SU-DHL-6 (cell line): ENCODE results near the gene TAPT1.
A peak's percentile ranks its signal among the peaks of the same experiment; 100 is the strongest.

Source experiments
- H2AFZ ChIP-seq: fragments of 200-600 bp; sonication (generic); 2 replicates; pipeline ENCODE4 v1.6.1; 2014; ENCODE audit warnings: low read depth, mild to moderate bottlenecking, moderate library complexity, mixed read lengths, antibody characterized with exemption, low read length; ENCODE audit not compliant: severe bottlenecking
- H3F3A ChIP-seq: fragments of 200-600 bp; shearing (Covaris generic); 2 replicates; pipeline ENCODE4 v1.6.0; 2016; ENCODE audit warnings: antibody characterized with exemption, mild to moderate bottlenecking; ENCODE audit not compliant: insufficient read depth
- H3K27ac ChIP-seq: fragments of 200-600 bp; sonication (generic); 2 replicates; pipeline ENCODE4 v1.5.1; 2016; ENCODE audit warnings: low read depth, mild to moderate bottlenecking, low read length, moderate library complexity, mixed read lengths
- H3K27me3 ChIP-seq: fragments of 200-600 bp; sonication (generic), shearing (Covaris generic); 2 replicates; pipeline ENCODE4 v1.6.0; 2014; ENCODE audit warnings: mild to moderate bottlenecking, low read length
- H3K36me3 ChIP-seq: fragments of 200-600 bp; sonication (generic); 2 replicates; pipeline ENCODE4 v1.6.1; 2014; ENCODE audit warnings: mild to moderate bottlenecking, low read length, mixed read lengths
- H3K4me2 ChIP-seq: fragments of 300-600, 200-600 bp; shearing (Covaris generic), sonication (generic); 2 replicates; pipeline ENCODE4 v1.6.0; 2014; ENCODE audit warnings: low read length, low read depth, mild to moderate bottlenecking; ENCODE audit not compliant: poor library complexity, severe bottlenecking
- H3K4me3 ChIP-seq: fragments of 200-600 bp; sonication (generic); 2 replicates; pipeline ENCODE4 v1.5.1; 2014; ENCODE audit warnings: antibody characterized with exemption, low read length, mild to moderate bottlenecking, mixed read lengths; ENCODE audit not compliant: insufficient read depth, poor library complexity, severe bottlenecking
- H3K79me2 ChIP-seq: fragments of 200-600 bp; sonication (generic); 2 replicates; pipeline ENCODE4 v1.6.1; 2014; ENCODE audit warnings: mild to moderate bottlenecking, low read length, moderate library complexity; ENCODE audit not compliant: insufficient read depth
- H3K9ac ChIP-seq: fragments of 200-600 bp; sonication (generic); 2 replicates; pipeline ENCODE4 v1.7.0; 2014; ENCODE audit warnings: mild to moderate bottlenecking, low read length
- H3K9me2 ChIP-seq: fragments of 200-600 bp; sonication (generic); replicated peaks from 2 replicates; pipeline ENCODE4 v1.6.1; 2014; ENCODE audit warnings: low read length; ENCODE audit not compliant: insufficient read depth
- H3K9me3 ChIP-seq: fragments of 200-600 bp; sonication (generic); 2 replicates; pipeline ENCODE4 v1.6.1; 2014; ENCODE audit warnings: low read length, mixed read lengths; ENCODE audit not compliant: insufficient read depth
- H4K20me1 ChIP-seq: fragments of 200-600 bp; sonication (generic); 2 replicates; pipeline ENCODE4 v1.6.1; 2014; ENCODE audit warnings: low read depth, mild to moderate bottlenecking, antibody characterized with exemption, low read length, moderate library complexity, mixed read lengths
- CTCF ChIP-seq: fragments of 200-600 bp; sonication (generic); IDR thresholded peaks from one replicate; pipeline ENCODE4 v1.5.1; 2017; ENCODE audit warnings: antibody characterized with exemption, mild to moderate bottlenecking, low read length, moderate library complexity; ENCODE audit not compliant: insufficient read depth, poor library complexity, severe bottlenecking
- EZH2phosphoT487 ChIP-seq: fragments of 200-600 bp; sonication (generic), shearing (Covaris generic); conservative IDR thresholded peaks from 2 replicates; pipeline ENCODE4 v1.6.1; 2018; ENCODE audit warnings: mild to moderate bottlenecking, antibody characterized with exemption, low read length, moderate library complexity, mixed read lengths

The TAPT1 gene

DNA sequence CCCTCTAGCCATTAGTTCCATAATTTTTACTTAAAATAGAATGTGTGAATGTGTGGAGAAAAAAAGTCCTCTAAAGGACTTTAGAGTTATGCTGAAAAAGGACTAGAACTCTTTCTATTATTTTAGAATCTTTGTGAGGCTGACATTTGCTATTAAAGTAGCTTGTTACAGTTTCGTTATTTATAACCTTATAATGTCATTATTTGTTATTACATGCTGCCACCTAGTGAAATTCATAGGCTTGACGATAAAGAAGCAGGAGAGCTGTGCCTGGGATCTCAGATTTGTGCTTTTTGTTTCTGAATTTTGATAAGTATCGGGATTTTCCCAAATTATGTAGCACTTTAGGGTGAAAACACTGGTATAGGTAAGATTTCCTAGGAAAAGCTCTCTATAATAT is 38.5 kb upstream of the TAPT1 start:
- no peaks in the 10 kb centered on the region for H3K27me3 ChIP-seq
- no peak overlapping the region for H2AFZ ChIP-seq
- no peaks in the 10 kb centered on the region for H3K36me3 ChIP-seq
- no peaks in the 10 kb centered on the region for H4K20me1 ChIP-seq
- no peak overlapping the region for H3K27ac ChIP-seq
- no peaks in the 10 kb centered on the region for H3K9me2 ChIP-seq
- no peaks in the 10 kb centered on the region for H3K9me3 ChIP-seq
- no peaks in the 10 kb centered on the region for H3K79me2 ChIP-seq
- no peak overlapping the region for H3K4me3 ChIP-seq
- no peak for TF ChIP-seq EZH2phosphoT487
- TF ChIP-seq CTCF, result peak; percentile 33
- H3K9ac ChIP-seq, result no peak overlapping the region
- H3F3A ChIP-seq, result no peaks in the 10 kb centered on the region
- H3K4me2 ChIP-seq, result no peak overlapping the region

DNA sequence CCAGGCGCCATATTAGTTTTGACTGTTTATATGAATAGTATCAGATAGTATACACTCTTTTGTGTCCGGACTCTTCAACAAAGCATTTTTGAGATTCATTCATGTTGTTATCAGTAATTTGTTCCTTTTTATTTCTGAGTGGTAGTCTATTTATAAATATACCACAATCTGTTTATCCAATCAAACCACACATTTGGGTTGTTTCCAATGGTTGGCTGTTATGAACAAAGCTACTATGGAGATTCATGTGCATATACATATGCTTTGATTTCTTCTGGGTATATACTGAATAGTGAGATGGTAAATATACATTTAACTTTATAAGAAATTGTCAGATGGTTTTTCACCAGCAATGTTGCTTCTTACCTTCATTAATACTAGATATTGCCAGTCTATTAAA is 36.8 kb upstream of the TAPT1 start:
- Histone ChIP-seq H3K27ac (no peak overlapping the region), H3K4me2 (no peak overlapping the region)

DNA sequence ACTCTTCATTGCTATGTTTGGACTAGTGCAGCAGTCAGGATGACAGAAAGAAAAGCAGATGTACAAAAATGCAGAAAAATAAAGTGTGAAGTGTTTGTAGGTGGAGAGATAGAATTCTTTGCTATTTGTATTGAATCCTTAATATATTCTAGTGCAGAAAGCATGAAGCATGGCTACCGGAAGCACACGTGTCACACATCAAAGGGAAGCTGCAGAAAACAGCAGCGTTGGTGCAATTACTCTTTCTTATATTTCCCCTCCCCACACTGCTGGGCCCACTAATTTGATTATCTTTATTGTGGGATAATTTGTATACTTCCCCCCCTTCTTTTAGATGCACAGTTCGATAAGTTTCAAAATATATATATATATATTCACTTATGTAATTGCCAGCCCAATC is 35.9 kb upstream of the TAPT1 start:
- H3K4me2 ChIP-seq, result peak overlapping the region; percentile 41
- H3K4me3 ChIP-seq, result no peak overlapping the region
- H3K36me3 ChIP-seq, result no peaks in the 10 kb centered on the region
- H3K9ac ChIP-seq, result no peak overlapping the region
- H3K27ac ChIP-seq, result peak overlapping the region; percentile 34; the same call in 1 of the 2 replicates
- H3K9me3 ChIP-seq, result no peaks in the 10 kb centered on the region
- no peak overlapping the region for H2AFZ ChIP-seq
- no peaks in the 10 kb centered on the region for H3K79me2 ChIP-seq
- H3K9me2 ChIP-seq, result no peaks in the 10 kb centered on the region
- no peaks in the 10 kb centered on the region for H3F3A ChIP-seq
- no peak for TF ChIP-seq EZH2phosphoT487
- TF ChIP-seq CTCF, result no peak
- no peaks in the 10 kb centered on the region for H4K20me1 ChIP-seq
- no peaks in the 10 kb centered on the region for H3K27me3 ChIP-seq

More for the DNA sequence above, 36.8 kb upstream of the TAPT1 start:
- Histone ChIP-seq H3K36me3 (no peaks in the 10 kb centered on the region), H3F3A (no peaks in the 10 kb centered on the region), H3K9me3 (no peaks in the 10 kb centered on the region), H3K79me2 (no peaks in the 10 kb centered on the region), H3K4me3 (no peak overlapping the region), H3K9me2 (no peaks in the 10 kb centered on the region), H3K9ac (no peak overlapping the region), H2AFZ (no peak overlapping the region), H4K20me1 (no peaks in the 10 kb centered on the region), H3K27me3 (no peaks in the 10 kb centered on the region)
- TF ChIP-seq EZH2phosphoT487 (no peak), CTCF (no peak)
